GM18517 (cell line): ENCODE measurements around the gene LRRN4.

Experiments used
- ATAC-seq: cut with Tn5 transposase; IDR thresholded peaks from one replicate; pipeline ENCODE4 v1.9.1; 2021; ENCODE audit warnings: mild to moderate bottlenecking, moderate library complexity; ENCODE audit not compliant: unreplicated experiment

Gene LRRN4

DNA sequence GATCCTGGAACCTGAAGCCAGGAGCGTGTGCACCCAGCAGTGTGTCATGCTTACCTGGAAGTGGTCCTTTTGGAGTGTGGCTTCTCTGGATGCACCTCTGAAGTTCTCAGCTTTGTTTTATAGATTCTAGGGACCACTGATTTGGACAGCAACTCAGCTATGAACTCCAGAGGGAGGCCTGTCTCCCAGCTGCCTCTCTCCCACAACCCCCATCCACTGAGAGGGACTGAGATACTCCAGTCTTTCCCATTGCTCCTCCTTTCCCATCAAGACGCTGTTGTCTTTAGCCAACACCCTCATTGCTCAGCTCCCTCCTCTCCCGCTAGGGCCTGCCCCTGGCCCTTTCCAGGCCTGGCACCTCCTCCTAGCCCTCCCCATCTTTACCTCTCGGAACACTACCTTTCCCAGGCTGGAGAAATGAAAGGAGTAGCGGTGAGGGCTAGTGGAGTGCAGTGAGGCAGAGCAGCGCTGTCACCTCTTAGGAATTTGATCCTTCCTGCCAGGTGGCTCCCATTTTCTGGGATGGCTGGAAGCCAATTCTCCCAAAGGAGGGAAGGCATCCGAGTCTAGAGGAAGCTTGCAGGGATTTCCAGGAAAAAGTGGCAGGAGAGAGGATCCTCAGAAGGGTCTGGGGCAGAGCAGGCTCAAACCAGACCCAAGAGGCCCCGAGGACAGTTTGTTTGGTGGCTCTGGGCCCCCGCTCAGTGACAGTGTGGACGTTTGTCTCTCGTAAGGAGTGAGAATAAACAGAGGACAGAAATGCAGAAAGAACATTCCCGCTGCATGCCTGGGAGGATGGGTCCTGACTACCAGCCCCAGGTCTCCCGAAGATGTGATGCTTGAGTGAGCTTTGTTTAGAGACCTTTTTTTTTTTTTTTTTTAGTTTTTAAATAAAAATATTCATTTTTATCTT lies at the start of gene LRRN4:
Gene LRRN4 (minus strand): TSS at position 285 of the 913 bp plus-strand sequence. CDS start 1,261 bp downstream, outside the sequence.
- ATAC-seq = no peak

DNA sequence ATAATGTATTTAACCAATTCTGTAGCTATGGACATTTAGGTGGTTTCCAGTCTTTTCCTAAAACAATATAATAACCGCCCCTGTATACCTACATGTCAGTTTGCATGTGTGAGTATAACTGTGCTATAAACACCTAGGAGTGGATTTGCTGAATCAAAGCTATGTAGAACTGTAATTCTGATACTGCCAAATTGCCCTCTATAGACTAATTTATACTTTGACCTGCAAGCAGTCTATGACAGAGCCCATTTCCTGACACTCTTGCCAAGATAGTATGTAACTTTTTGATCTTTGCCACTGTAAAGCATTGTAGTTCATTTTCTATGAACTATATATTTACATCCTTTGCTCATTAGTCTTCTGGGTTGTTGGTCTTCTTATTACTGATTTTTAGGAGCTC lies 49.4 kb upstream of the LRRN4 start:
- no peak for ATAC-seq

DNA sequence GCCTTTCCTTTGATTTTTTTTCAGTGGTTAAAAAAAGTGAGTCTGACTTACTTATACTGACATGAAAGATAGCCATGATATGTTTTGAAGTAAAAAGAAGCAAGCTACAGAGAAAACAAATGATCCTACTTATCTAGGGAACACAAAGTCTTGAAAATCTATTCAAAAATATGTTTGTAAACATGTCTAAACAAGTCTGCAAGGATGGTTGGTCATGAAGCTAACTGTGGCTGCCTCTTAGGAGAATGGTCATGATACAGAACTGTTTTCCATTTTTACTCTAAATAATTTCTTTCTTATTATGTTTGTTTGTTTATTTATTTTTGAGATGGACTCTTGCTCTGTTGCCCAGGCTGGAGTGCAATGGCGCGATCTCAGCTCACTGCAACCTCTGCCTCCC lies 47.5 kb upstream of the LRRN4 start:
- ATAC-seq = no peak

DNA sequence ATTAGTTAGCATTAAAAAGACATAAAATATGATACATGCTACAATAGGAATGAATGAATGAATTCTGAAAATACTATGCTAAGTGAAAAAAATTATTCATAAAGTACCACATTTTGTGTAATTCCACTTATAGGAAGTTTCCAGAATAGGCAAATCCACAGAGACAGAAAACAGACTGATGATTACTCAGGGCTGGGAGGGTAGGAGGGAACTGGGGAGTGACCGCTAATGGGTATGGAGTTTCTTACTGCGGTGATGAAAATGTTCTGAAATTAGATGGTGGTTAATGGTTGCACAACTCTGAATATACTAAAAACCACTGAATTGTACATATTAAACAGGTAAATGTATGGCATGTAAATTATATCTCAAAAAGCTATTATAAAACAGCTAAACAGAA lies 46.4 kb upstream of the LRRN4 start:
- no peak for ATAC-seq

DNA sequence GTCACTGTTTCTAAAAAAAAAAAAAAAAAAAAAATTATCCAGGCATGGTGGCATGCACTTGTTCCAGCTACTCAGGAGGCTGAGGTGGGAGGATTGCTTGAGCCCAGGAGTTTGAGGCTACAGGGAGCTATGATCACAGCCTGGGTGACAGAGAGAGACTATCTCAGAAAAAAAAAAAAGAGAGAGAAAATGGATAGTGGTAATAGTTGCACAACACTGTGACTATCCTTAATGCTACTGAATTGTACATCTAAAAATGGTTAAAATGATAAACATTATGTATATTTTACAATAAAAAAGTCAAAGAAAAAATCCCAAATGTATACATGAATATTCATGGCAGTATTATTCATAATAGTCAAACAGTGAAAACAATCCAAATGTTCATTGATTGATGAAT lies 46.0 kb upstream of the LRRN4 start:
- ATAC-seq = no peak

DNA sequence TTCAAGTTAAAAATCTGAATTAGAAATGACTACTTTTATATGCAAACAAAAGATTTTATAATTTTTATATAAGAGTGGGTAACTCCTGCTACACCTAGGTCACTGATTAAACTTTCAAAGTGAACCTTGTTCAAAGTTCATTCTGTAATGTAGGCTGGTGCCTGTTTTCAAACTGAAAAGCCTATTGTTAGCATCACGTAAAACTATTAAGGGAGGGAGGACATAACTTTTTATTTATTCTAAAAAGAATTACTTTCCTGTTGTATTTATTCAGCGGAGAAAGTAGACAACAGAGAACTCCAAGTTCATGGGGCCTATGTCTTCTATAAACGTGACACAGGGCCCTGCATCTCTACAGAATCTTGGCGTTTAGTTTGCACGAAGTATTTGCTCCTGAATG lies 41.5 kb upstream of the LRRN4 start:
- ATAC-seq = no peak

DNA sequence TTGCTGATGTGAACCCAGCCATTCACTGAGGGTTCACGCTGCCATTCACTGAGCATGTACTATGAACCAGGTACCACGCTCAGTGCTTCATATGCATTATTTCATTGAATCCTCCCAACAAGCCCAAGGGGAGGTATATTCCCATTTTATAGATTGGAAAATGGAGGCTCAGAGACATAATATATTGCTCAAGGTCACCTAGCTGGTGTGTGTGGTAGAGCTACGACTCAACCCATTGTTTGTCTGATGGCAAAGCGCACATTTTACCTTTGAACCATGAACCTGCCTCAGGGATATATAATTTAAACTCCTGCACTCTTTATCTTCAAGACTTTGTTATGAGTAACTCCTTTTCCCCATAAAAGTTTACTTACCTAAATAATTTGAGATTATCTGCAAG lies 40.7 kb upstream of the LRRN4 start:
- no peak for ATAC-seq

DNA sequence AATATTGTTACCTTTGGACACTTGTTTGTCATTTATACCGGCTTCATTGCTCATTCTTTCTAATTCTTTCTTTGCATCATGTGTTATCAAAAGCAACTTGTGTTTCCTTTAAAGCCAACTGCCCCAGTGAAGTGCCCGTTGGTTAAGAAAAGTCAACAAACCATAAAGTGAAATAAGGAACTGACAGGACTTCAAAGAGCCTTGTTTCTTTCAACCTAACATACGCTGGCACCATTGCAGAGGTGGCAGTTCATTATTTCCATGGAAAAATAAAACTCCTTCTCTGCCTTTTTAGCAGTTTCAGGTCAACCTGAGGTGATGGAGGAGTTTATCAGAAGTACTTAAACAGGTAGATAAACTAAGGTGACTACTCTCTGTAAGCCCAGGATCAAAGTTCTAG lies 40.2 kb upstream of the LRRN4 start:
- no peak for ATAC-seq

DNA sequence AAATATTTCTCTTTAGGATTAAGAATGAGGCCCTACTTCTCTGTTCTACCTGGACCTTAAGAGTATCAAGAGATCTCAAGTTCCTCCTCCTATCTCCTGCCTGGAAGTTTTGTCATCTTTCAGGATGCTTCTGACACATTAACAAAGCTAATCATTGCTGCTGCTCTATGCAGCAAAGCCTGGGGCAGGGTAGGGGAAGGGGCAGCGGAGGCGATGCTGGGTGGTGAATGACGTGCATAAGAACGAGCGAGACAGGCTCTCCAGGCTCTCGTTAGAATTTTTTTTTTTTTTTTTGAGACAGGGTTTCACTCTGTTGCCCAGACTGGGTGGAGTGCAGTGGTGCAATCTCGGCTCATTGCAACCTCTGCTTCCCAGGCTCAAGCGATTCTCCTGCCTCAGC lies 37.8 kb upstream of the LRRN4 start:
- no peak for ATAC-seq

DNA sequence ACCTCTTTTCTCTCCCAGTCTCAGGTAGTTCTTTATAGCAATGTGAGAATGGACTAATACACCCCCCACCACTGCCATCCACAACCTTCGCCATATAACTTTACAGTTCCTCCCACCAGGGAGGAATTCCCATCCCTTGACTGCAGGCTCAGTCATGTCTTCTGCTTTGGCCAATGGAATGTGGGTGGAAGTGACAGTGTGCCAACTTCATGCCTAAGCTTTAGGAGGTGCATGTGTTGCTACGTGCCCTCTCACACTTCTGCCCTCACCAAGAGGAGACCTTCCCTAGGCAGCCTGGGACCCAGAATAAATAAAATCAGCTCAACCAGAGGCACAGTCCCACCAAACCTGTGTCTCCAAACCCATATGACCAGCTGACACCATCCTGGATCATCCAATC lies 33.0 kb upstream of the LRRN4 start:
- no peak for ATAC-seq

DNA sequence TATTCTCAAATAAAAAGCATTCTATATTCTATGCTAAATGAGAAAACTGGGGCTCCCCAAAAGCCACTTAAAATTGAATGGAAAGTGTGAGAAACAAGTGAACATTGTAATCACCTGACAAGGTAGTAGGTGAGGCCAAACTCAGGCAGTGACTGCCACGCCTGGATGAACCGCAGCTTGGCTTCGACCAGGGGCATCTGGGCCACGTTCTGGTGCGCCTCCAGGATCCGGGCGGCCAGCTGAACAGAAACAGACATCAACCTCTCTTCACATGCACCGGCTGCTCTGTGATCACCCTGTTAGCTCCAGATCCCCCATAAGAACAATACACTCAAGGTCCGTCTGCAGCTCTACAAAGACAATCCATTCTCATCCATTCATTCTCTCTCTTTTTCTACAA lies 30.1 kb upstream of the LRRN4 start:
- ATAC-seq = no peak

DNA sequence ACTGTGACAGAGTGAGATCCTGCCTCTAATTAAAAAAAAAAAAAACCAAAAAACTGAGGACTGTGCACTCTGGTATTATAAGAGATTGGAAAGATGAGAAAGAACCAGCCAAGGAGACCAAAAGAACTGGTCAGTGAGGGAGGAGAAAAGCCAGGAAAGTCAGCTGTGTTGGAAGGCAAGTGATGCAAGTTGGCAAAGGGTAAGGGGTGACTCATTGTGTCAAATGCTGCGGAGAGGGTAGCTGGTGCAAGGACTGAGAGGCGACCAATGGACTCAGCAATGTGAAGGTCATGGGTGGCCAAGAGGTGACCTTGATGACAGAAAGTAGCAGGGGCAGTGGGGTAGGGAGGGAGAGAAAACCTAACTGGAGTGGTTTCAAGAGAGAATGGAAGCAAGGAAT lies 27.4 kb upstream of the LRRN4 start:
- no peak for ATAC-seq

DNA sequence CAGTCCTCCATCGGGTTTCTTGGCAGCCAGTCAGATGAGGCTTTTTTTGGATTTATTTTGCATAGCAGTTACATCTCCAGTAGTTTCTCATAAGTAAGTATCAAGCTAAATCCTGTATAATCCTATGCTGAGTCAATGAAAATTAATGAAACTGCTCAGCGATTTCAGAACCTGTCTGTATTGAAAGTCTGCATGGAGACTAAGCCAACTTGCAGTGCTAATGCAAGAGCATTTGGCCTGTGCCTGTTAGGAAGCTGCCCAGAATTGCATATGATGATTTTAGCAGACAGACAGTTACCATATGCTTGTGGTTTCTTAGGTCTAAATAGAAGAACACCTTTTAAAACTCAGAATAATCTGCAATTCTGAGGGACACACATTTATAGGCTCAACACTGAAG lies 25.2 kb upstream of the LRRN4 start:
- no peak for ATAC-seq

DNA sequence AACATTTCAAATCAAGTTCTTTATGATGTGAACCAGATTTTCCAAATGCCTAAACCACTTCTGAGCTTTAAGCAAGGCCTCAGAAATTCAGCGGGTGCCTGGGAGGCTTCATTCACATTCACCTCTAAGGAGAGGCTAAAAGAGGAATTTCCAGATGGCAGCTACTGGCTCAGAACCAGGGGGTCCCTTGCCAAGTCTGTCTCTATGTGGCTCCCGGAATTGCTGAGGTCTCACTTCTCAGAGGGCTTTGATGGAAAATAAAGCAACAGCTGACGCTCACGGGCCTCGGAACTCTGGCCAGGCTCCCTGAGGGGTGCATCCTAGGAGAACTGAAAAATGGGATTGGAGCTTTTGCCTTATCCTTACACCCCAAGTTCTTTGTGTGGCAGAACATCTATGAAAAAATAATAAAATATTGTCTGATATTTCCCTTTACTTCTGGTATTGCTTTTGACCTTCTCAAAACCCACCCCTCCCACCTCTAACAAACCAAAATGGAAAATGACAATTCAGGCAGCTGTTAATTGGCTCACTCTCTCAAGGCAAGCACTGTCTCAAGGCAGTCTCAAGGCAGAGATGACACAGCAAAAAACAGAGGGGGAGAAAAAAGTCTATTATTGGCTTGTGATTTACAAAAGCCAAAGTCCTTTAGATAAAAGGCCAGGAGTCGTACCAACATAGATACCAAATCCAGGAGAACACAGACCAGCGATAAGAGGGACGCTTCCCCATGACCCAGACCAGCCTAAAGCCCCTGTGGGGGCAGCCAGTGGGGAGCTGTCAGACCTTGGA lies 21.8 kb upstream of the LRRN4 start:
- ATAC-seq = no peak

DNA sequence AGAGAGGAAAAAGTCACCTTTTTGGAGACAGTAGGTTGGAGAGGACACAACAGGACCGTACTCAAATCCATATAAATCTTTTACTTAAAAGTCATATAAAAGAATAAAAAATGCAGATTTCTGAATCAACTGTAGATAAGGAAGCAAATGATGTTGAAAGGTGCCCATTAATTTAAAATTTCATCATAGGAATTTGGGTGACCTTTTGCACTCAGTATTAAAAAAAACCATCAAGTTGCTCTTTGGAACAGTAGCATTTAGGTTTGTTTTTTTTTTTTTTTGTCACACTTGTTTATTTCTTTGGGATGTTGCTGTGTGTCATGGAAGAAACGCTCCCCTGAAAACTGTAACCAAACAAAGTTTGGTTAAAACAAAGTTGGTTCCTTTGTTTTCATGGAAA lies 20.9 kb upstream of the LRRN4 start:
- no peak for ATAC-seq

DNA sequence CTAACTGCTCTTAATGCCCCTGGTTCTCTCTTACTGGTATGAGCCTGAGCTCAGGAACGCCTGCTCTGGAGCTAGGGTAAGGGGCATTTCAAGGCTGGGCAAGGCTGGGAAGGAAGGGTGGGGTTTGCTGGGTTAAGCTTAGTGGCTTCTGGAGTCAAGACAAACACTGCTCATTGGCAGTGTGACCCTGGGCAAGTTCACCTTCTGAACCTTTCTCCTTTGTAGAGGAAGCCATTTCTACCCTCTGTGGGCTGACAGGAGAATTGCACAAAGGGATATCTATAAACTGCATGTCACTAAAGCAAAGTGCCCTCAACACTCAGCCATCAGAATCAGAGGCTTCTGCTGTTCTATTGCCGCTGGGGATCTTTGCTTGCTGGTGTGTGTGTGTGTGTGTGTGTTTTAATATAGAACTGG lies 20.3 kb upstream of the LRRN4 start:
- ATAC-seq = no peak

DNA sequence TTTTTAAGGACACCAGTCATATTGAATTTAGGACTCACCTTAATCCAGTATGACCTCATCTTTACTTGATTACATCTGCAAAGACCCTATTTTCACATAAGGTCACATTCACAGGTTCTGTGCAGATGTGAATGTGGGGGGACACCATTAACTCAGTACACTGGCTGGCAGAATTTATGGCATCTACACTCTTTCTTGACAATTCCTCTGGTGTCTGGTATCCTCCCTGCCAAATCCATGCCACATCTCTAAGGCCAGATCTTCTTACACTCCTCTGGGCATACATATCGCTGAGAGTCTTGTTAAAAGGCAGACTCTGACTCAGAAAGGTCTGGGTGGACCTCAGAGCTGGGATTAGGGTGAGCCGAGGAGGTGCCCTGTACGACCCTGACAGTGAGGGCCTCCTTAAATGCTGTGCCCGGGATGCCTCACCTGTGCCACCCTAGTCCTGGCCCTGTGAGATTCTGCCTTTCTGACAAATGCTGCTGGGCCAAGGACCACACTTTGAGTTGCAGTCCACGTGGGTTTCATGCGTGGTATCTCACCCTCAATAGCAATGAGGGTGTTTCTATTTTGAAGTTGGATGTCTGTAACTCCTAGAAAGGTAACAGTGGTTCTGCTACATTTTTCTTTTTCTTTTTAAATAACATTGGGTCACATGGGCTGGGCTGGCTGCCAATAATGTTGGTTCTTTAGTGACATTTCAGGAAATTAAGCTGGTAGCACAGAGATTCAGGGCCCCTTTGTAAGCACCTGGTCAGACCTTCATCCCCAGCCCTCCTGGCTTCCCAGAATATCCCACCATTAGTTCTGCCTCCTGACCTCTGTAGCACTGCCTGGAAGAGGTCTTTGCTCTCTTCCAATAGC lies 17.2 kb upstream of the LRRN4 start:
- no peak for ATAC-seq

DNA sequence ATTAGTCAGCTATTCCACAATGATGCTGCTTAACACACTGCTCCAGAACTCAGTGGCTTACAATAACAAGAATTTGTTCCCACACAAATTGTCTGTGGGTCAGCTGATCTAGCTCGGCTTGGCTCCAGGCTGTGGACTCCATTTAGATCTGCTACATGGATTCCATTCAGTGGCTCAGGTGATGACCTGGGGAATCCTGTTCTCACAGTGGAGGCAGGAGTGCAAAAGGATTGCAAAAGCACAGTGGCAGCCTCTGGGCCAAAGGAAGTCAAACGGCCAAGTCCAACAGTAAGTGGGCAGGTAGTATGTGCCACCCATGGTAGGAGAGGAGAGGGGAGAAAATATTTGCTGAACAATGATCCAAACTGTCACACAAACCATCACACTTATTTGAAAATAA lies 15.8 kb upstream of the LRRN4 start:
- ATAC-seq = no peak

DNA sequence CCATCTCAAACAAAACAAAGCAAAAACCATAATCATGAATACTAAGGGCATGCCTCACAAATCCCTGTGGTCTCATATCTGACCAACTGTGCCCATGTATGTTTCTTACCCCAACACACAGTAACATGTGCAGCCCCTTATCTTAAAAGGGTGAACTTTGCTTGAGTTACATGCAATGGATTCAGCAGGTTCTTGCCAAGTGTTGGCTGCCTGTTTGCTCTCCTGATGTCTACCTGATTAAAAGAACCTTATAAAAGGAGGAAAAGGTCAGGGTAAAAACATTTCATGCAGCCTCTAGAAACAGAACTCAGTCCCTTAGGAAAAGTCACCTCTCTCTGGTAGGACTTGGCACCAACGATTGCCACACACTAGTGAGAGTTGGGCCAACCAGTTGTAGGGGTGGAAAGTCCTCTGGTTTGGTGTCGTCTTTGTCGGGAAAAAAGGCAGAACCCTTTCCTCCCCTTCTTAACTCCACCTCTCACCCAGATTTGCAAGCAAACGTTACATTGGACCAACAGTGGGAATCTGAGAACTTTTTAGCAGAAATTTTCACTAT lies 14.0 kb upstream of the LRRN4 start:
- ATAC-seq = no peak

DNA sequence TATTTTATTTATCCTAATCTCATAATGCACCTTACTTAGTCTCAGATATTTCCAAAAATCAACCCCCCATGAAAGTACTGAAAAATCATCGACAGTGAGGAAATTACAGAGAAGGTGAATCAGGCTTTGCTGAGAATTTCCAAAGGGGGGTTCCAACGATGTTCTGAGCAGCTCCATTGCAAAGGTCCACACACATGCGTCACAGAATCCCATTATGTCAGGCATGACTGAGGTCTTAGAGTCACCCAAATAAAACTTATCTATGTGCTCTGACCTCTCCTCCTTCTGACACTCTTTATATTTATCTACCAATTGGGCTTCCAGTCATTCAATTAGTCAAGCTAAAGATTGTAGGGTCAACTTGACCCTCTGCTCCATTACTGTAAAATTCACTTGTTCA lies 12.7 kb upstream of the LRRN4 start:
- no peak for ATAC-seq

DNA sequence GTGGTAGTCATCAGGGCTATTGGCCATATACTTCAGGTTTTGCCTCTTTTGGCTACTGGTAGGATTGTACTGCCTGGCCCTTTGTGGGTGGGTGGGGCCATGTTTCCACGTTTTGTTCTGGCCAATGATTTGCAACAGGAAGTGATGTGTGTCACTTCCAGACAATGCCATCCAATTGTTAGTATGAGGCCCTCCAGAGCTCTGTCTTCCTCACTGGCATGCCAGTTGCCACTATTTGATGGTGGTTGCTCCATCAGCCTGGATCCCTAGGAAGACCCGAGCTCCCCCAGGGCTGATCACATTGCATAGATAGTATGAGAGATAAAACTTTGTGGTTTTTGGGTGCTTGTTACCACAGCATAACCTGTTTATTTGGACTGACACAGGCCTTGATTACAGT lies 7.7 kb upstream of the LRRN4 start:
- ATAC-seq = no peak
